Measurements from ENCODE around the gene SLC22A25. TPM values are rescaled to one million over a fixed set of nuclear protein-coding genes. Genes with fewer than 3 reads are reported as not detected.
"Not testable (repeated sequence)": the region's sequence is repeated elsewhere in the genome, so short reads cannot be mapped to it uniquely, and the experiment has no call there.

SLC22A25 gene
- total RNA-seq, 1 experiment from 2014 or later: not detected

DNA sequence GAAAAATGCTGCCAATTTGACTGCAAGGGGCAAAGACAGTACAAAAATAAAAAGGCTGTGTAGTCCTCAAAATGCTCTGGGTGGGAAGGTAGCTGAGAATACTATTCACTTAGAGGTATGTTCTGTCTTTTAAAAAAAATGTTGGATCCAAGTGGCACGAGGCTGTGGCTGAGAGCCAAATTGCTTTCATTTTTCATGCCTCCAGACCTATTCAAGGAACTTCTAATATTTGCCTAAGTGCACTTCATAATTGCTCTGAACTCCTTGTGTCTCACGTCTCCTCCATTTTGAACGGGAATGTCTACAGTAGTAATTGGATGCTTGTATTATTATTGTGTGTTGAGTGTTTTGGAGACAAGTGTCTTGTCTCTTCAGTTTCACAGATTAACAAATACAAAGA, 19.1 kb upstream of the SLC22A25 start:
- peaks cover 2% of the 10 kb centered on the region for H3K9me3 Mint-ChIP-seq (ENCODE audit: unreplicated experiment)
- intact Hi-C loops (cut with micrococcal nuclease): no loop called here
- DNase-seq (ENCODE audit: unreplicated experiment): no peak
- H3K4me3 Mint-ChIP-seq (ENCODE audit: unreplicated experiment): no peak overlapping the region
- ChIA-PET CTCF (no interaction called here), POLR2A (no interaction called here)
- no TSS peak for BruUV-seq (replicated peaks)
- H3K27ac Mint-ChIP-seq (ENCODE audit: low read depth, unreplicated experiment): no peak overlapping the region
- TF ChIP-seq, protein P1, sequence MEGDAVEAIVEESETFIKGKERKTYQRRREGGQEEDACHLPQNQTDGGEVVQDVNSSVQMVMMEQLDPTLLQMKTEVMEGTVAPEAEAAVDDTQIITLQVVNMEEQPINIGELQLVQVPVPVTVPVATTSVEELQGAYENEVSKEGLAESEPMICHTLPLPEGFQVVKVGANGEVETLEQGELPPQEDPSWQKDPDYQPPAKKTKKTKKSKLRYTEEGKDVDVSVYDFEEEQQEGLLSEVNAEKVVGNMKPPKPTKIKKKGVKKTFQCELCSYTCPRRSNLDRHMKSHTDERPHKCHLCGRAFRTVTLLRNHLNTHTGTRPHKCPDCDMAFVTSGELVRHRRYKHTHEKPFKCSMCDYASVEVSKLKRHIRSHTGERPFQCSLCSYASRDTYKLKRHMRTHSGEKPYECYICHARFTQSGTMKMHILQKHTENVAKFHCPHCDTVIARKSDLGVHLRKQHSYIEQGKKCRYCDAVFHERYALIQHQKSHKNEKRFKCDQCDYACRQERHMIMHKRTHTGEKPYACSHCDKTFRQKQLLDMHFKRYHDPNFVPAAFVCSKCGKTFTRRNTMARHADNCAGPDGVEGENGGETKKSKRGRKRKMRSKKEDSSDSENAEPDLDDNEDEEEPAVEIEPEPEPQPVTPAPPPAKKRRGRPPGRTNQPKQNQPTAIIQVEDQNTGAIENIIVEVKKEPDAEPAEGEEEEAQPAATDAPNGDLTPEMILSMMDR (IDR thresholded peaks at IDR 0.05; ENCODE audit: unreplicated experiment): no peak
- H3K27me3 Mint-ChIP-seq (ENCODE audit: insufficient read depth, unreplicated experiment): peaks cover 22% of the 10 kb centered on the region
- no peaks in the 10 kb centered on the region for H3K36me3 Mint-ChIP-seq (ENCODE audit: insufficient read depth, unreplicated experiment)
- H3K4me1 Mint-ChIP-seq (ENCODE audit: insufficient read depth, unreplicated experiment): no peaks in the 10 kb centered on the region

DNA sequence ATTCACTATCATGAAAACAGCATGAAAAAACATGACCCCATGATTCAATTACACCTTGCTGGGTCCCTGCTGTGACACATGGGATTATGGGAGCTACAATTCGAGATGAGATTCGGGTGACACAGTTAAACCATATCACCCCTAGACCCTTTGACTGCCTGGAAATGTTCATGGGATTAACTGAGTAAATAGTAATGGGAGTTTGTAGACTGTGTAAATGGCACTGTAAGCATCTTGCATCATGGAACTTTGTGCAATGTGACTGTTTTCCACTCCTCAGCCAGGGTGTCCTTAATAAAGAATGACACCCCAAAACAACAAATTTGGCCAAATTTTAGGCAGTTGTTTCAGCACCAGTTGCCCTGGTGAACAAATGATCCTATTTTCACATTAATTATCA, 7.9 kb upstream of the SLC22A25 start:
- no peak for DNase-seq (ENCODE audit: unreplicated experiment)
- peaks cover 17% of the 10 kb centered on the region for H3K27me3 Mint-ChIP-seq (ENCODE audit: insufficient read depth, unreplicated experiment)
- H3K9me3 Mint-ChIP-seq (ENCODE audit: unreplicated experiment): no peaks in the 10 kb centered on the region
- ChIA-PET CTCF (no interaction called here), POLR2A (no interaction called here)
- intact Hi-C loops (cut with micrococcal nuclease): no loop called here
- H3K36me3 Mint-ChIP-seq (ENCODE audit: insufficient read depth, unreplicated experiment): no peaks in the 10 kb centered on the region
- no peak overlapping the region for H3K4me3 Mint-ChIP-seq (ENCODE audit: unreplicated experiment)
- BruUV-seq (replicated peaks): no TSS peak
- TF ChIP-seq, protein P1 (IDR thresholded peaks at IDR 0.05; ENCODE audit: unreplicated experiment): no peak
- H3K4me1 Mint-ChIP-seq (ENCODE audit: insufficient read depth, unreplicated experiment): no peaks in the 10 kb centered on the region
- no peak overlapping the region for H3K27ac Mint-ChIP-seq (ENCODE audit: low read depth, unreplicated experiment)

DNA sequence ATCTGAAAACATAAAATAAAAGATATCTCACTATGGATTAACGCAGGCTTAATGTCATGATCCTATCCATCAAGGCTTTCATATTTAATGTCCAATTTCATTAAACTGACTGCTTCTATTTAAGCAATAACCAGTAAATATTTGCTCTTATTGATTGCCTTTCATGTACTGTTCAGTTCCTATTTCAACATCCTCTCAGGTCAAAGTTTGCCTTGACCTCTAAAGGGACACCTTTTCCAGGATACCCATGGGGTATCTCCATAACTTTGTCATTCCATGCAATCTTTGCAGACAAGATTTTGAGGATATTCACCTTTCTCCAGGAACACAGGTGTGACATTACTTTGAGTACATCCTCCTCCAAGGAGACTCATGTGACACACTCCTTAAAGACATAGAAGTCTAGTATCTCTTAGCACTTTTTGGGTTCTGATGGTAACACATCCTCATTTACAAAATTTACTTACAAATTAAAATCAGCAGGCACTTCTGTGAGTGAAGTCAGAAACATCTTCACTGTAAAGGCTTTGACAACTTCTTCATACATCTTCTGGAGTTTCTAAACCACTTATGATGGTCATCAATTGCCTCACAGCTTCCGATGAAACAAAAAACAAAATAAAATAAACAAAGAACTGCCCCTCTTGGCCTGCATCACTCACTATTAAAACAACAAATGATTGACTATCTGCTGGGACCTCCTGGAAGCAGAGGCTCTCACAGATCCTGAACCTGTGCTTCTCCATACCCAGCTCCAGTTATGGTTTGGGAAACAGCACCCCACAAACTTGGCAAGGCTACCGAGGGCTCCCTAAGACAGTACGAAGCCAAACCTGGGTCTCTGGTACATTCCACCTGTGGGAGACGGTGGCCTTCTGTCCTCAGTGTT, 7.0 kb upstream of the SLC22A25 start:
- Mint-ChIP-seq H3K27me3 (ENCODE audit: insufficient read depth, unreplicated experiment) (peaks cover 27% of the 10 kb centered on the region), H3K27ac (ENCODE audit: low read depth, unreplicated experiment) (no peak overlapping the region), H3K4me3 (ENCODE audit: unreplicated experiment) (no peak overlapping the region), H3K36me3 (ENCODE audit: insufficient read depth, unreplicated experiment) (no peaks in the 10 kb centered on the region), H3K4me1 (ENCODE audit: insufficient read depth, unreplicated experiment) (no peaks in the 10 kb centered on the region), H3K9me3 (ENCODE audit: unreplicated experiment) (no peaks in the 10 kb centered on the region)
- intact Hi-C loops (cut with micrococcal nuclease): no loop called here
- TF ChIP-seq, protein P1 (IDR thresholded peaks at IDR 0.05; ENCODE audit: unreplicated experiment): no peak
- BruUV-seq (replicated peaks): no TSS peak
- no peak for DNase-seq (ENCODE audit: unreplicated experiment)
- ChIA-PET CTCF (no interaction called here), POLR2A (no interaction called here)

DNA sequence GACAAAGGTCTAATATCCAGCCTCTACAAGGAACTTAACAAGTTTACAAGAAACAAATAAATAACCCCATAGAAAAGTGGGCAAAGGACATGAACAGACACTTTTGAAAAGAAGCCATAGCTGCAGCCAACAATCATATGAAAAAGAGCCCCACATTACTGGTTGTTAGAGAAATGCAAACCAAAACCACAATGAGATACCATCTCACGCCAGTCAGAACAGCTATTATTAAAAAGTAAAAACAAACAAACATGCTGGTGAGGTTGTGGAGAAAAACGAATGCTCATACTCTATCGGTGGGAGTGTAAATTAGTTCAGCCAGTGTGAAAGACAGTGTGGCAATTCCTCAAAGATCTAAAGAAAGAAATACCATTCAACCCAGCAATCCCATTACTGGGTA, 5.6 kb upstream of the SLC22A25 start:
- TF ChIP-seq, protein P1 (IDR thresholded peaks at IDR 0.05; ENCODE audit: unreplicated experiment): no peak
- no TSS peak for BruUV-seq (replicated peaks)
- Mint-ChIP-seq H3K4me1 (ENCODE audit: insufficient read depth, unreplicated experiment) (no peaks in the 10 kb centered on the region), H3K36me3 (ENCODE audit: insufficient read depth, unreplicated experiment) (no peaks in the 10 kb centered on the region), H3K27me3 (ENCODE audit: insufficient read depth, unreplicated experiment) (peaks cover 31% of the 10 kb centered on the region), H3K27ac (ENCODE audit: low read depth, unreplicated experiment) (no peak overlapping the region), H3K4me3 (ENCODE audit: unreplicated experiment) (no peak overlapping the region), H3K9me3 (ENCODE audit: unreplicated experiment) (no peaks in the 10 kb centered on the region)
- ChIA-PET CTCF (interaction anchor here (0.7 kb wide), 1 partner anchor 36 kb away, joined by 4 read pairs; no protein-coding TSS in a partner anchor), POLR2A (no interaction called here)
- intact Hi-C loops (cut with micrococcal nuclease): no loop called here
- DNase-seq (ENCODE audit: unreplicated experiment): no peak

DNA sequence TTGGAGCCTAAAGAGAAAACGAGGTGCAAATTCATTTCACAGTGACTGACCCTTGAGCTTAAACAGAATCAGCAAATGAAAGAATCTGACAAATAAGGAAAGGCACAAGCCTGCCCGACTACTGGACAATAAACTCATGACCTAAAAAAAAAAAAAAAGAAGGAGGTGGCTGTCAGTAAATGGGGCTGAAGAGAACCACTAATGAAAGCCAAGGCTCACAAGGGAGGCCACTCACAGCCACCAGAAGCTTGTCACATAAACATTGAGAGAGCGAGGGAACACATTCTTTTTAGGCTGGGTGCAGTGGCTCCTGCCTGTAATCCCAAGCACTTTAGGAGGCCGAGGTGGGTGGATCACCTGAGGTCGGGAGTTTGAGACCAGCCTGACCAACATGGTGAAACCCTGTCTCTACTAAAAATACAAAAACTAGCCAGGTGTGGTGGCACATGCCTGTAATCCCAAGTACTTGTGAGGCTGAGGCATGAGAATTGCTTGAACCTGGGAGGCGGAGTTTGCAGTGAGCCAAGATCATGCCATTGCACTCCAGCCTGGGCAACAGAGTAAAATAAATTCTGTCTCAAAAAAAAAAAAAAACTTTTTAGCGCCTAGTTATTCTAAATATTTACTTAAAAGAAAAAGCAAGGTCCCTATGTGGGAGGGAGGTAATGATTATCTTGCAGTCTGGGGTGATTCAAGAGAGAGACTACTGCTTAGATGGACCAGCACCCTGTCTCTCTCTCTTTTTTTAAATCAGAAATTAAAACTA, 4.0 kb upstream of the SLC22A25 start:
- H3K36me3 Mint-ChIP-seq (ENCODE audit: insufficient read depth, unreplicated experiment); H3K27ac Mint-ChIP-seq (ENCODE audit: low read depth, unreplicated experiment); CTCF ChIA-PET; H3K9me3 Mint-ChIP-seq (ENCODE audit: unreplicated experiment); H3K4me3 Mint-ChIP-seq (ENCODE audit: unreplicated experiment); DNase-seq (ENCODE audit: unreplicated experiment); H3K4me1 Mint-ChIP-seq (ENCODE audit: insufficient read depth, unreplicated experiment); BruUV-seq (replicated peaks); POLR2A ChIA-PET; intact Hi-C loops (cut with micrococcal nuclease): not testable (repeated sequence)
- H3K27me3 Mint-ChIP-seq (ENCODE audit: insufficient read depth, unreplicated experiment): peaks cover 31% of the 10 kb centered on the region

Data from MCF 10A (cell line).